HG03025 (cell line): ENCODE measurements around the gene MAPT.

Experiments used
- ATAC-seq: cut with Tn5 transposase; IDR thresholded peaks from one replicate; pipeline ENCODE4 v1.9.1; 2021; ENCODE audit warnings: mild to moderate bottlenecking, moderate library complexity; ENCODE audit not compliant: unreplicated experiment, low FRiP score

The MAPT gene

GRCh38 chr17:46072998-46073397 lies 178.6 kb downstream of the MAPT start:
- ATAC-seq, result no peak

DNA sequence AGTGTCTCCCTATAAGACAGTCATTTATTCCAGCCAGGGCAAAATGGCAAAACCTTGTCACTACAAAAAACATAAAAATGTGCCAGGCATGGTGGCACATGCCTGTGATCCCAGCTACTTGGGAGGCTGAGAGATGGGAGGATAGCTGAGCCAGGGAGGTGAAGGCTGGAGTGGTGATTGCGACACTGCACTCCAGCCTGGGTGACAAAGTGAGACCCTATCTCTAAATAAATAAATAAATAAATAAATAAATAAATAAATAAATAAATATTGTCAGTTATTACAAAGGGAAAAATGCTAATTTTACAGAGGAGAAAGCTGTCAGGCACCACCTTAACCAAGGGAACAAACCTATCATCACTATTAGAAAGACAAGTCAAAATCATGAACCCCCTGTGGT lies 180.2 kb downstream of the MAPT start:
- ATAC-seq, result no peak
